SHP77 (cell line): Measurements from ENCODE around the gene KRTAP10-7.
"Not testable (repeated sequence)": the region's sequence is repeated elsewhere in the genome, so short reads cannot be mapped to it uniquely, and the experiment has no call there.

ENCODE experiments used
- DNase-seq, 2 experiments: peaks; one replicate each; lab custom pipeline; 2025; lab: John Stamatoyannopoulos, UW

KRTAP10-7 gene

GRCh38 chr21:44612029-44612486, 11.7 kb downstream of the KRTAP10-7 start, which contains the start of gene KRTAP10-8:
KRTAP10-8 (plus strand) TSS chr21:44612079; CDS start chr21:44612101, 22 bp downstream.
- peak in 1 of 2 experiments; percentile 13 for DNase-seq

DNA sequence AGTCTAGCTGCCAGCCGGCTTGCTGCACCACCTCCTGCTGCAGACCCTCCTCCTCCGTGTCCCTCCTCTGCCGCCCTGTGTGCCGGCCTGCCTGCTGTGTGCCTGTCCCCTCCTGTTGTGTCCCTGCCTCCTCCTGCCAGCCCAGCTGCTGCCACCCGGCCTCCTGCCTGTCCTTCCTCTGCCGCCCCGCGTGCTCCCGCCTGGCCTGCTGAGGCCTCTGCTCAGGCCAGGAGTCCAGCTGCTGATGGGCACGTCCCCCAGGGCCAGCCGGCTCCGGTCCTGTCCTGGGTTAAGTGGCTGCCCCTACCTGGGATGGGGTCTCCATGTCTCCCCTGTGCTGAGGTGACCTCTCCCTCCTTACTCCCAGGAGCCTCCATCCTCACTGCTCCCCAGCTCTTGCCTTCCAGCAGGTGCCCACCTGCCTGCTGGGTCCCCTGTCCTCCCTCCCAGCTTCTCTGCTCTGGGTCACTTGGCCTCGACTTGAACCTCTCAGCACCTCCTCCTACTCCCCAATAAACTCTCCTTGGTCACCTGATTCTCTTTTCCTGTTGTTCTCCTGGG, 12.4 kb downstream of the KRTAP10-7 start:
- DNase-seq = no peak

DNA sequence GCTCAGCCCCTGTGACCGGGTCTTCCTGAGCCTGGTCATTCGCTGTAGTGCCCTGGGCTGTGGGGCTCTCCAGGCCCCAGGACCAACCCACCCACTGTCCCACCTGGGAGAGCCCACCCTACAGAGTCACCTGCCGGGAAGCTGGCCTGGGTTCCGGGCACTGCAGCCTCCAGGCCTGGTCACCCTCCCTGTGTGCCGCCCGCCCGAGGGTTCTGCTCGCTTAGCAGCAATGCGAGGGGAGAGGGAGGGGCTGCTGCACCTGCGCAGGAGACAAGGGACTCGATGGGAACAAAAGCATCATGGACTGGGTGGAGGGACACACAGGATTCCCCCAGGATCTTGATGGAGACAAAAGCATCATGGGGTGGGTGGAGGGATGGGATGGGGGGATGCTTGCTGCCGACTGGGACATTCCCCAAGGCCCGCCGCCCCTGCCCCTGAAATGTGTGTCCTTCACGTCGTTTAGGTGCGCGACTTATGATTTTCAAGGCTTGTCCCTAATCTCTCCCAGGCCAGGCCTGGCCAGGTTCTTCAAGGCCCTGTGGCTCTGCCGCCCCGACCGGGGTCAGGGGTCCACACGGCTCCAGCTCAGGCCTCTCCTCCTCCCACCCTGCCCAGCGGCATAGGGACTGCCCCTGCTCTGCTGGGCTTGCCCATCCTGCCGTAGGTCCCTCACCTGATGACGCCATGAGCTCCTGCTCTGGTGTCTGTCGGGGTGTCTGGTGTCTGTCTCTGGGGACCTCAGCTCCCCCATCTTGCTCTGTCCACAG, 13.2 kb downstream of the KRTAP10-7 start:
- DNase-seq = no peak

- no peak for DNase-seq
Measured at GRCh38 chr21:44614161-44614631, 13.8 kb downstream of the KRTAP10-7 start.

- DNase-seq = no peak
Measured at GRCh38 chr21:44614961-44615391, 14.6 kb downstream of the KRTAP10-7 start.

DNA sequence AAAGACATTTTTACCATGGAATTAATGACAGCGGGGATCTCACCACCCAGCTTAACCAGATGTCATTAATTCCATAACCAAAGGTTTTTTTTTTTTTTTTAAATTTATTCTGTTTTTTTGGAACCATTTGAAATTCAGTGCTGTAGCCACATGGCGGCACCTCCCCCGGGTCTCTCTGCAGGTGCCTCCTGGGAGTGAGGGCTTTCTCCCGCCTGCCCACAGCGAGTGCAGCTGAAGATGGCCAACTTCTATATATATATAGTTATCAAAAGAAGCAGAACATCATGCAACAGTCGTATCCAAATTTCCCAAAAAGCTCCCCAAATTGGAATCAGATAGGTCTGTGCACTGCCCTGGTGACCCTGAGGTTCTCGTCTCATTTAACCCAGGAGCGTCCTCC, 15.1 kb downstream of the KRTAP10-7 start:
- no peak for DNase-seq

- DNase-seq = no peak
Measured at GRCh38 chr21:44615911-44616590, 15.7 kb downstream of the KRTAP10-7 start.

DNA sequence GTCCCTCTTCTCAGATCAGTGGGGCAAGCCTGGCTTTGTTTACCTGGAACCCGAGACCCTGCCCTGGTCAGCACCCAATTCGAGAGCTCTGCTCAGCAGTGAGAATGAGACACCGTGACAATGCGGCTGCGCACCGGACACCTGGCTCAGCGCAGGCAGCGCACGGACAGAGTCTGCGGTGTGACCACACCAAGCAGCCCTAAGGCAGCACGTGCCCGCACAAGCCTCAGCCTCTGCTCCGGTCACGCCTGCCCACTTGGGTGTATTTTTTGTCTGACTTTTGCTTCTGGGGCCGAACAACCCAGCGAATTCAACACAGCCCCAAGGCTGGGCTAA, 16.2 kb downstream of the KRTAP10-7 start:
- DNase-seq = no peak

DNA sequence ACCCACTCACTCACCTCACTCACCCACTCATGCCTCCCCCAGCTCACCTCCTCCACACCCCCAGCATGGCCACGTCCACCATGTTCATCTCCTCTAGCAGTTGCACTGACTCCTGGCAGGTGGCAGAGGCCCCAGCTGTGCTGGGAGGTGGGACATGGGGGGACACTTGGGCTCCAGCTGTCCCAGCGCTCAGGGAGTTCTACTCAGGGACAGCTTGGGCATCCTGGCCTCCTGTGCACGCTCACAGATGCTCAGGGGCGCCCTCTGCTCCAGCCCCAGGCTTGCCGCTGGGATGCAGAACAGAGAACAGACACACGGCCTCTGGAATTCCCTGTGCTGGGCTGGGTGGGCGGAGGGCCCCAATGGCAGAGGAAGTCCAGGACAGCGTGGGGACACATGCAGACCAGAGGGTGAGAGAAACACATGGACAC, 16.7 kb downstream of the KRTAP10-7 start:
- no peak for DNase-seq

- no peak for DNase-seq
Measured at GRCh38 chr21:44618504-44618903, 18.1 kb downstream of the KRTAP10-7 start.

- no peak for DNase-seq
Measured at GRCh38 chr21:44618909-44619308, 18.5 kb downstream of the KRTAP10-7 start.

- no peak for DNase-seq
Measured at GRCh38 chr21:44619886-44620285, 19.5 kb downstream of the KRTAP10-7 start.

DNA sequence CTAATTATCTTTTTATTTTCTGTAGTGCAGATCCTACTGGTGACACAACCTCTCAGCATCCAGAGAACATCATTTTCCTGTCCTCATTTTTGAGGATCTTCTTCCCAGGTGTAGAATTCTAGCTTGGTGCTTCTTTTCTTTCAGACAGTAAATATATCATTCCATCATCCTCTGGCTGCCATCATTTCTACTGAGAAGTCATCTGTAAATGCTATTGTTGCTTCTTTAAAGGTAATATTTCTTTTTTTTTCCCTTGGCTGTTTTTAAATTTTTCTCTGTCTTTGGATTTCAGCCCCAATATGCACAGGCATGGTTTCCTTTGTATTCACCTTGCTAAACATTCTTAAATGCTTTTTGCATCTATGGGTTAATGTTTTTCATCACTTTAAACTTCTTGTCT, 23.2 kb downstream of the KRTAP10-7 start:
- DNase-seq = no peak

GRCh38 chr21:44625756-44626155, 25.4 kb downstream of the KRTAP10-7 start:
- DNase-seq = no peak

DNA sequence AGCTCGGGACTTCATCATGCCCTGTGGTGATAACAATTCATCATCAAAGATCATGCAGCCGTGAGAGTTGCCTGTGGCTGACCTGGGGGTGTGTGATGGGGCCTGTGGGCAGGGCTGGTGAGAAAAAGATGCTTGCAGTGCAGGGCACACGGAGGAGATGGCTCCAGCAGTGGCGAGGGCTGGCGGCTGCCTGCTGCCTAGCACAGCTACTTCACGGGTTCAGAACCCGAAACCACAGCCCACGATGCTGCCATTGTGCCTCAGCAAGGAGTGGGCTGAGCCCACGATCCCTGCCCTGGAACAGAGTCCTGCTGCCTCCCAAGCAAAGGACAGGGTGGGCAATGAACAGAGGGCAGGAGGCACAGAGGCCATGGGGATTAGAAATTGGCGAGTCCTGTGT, 25.9 kb downstream of the KRTAP10-7 start:
- no peak for DNase-seq

DNA sequence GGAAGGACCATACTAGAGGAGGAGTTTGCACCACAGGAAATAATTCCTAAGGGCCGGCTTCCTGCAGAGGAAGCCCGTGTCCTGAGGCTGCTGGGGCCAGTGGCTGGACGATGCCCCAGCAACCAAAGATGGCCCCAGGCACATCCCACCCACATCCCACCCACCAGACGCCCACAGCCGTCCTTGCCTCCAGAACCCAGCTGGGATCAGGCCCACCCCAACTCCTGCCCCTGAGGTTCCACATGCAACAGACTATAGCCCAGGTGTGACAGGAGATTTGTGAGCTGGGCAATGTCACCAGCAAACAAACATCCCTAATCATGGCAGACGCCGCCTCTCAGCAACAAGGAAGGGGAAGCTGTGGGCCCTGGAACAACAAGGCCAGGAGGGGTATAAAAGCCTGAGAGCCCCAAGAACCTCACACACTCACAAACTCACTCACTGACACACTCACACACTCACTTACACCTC, 26.3 kb downstream of the KRTAP10-7 start, which contains the start of gene KRTAP10-9:
TSS of gene KRTAP10-9 (plus strand) at position 421 of the 471 bp plus-strand sequence. CDS start 79 bp downstream, outside the sequence.
- no peak for DNase-seq

GRCh38 chr21:44627181-44627822, 26.9 kb downstream of the KRTAP10-7 start:
- not testable (repeated sequence) for DNase-seq

GRCh38 chr21:44627831-44628233, 27.4 kb downstream of the KRTAP10-7 start:
- DNase-seq = not testable (repeated sequence)

- DNase-seq = no peak
Measured at GRCh38 chr21:44628707-44629391, 28.5 kb downstream of the KRTAP10-7 start.

- DNase-seq = no peak
Measured at GRCh38 chr21:44630440-44630839, 30.0 kb downstream of the KRTAP10-7 start.

GRCh38 chr21:44632067-44632466, 31.7 kb downstream of the KRTAP10-7 start:
- no peak for DNase-seq
